Breast epithelium (tissue), 3 donors: ENCODE results near the gene FMN1.

ENCODE experiments used
- CTCF ChIP-seq, 3 donors: fragments of 450-650 bp; IDR thresholded peaks; one replicate each; pipeline ENCODE4 v1.5.1; 2016 to 2017; ENCODE audit warnings: antibody characterized with exemption in 3 of 3, mild to moderate bottlenecking in 3 of 3, moderate library complexity in 3 of 3
- POLR2A ChIP-seq: fragments of 450-650 bp; IDR thresholded peaks from one replicate; pipeline ENCODE4 v1.6.1; 2016; ENCODE audit warnings: antibody characterized with exemption, mild to moderate bottlenecking, moderate library complexity
- POLR2AphosphoS5 ChIP-seq, 3 donors: sonication (generic); formaldehyde crosslinking; IDR thresholded peaks; one replicate each; pipeline ENCODE4 v1.6.1; 2017; ENCODE audit warnings: antibody characterized with exemption in 3 of 3

GRCh38 chr15:32967521-32967920 lies 227.0 kb downstream of the FMN1 start:
- TF ChIP-seq CTCF (IDR thresholded peaks at IDR 0.05) (no peak), POLR2AphosphoS5 (IDR thresholded peaks at IDR 0.05) (no peak), POLR2A (no peak)
